Nephron (organoid): Measurements from ENCODE around the gene FRMD5.

ENCODE experiments used
- H3K27ac Mint-ChIP-seq, 3 experiments: 2 replicates each; pipeline ENCODE4 v1.8.0; 2020; ENCODE audit warnings: mixed read lengths in 3 of 3, mild to moderate bottlenecking in 2 of 3, moderate library complexity in 1 of 3
- H3K27me3 Mint-ChIP-seq: 2 replicates; pipeline ENCODE4 v1.8.0; 2021; ENCODE audit warnings: low read depth, mild to moderate bottlenecking, moderate library complexity, mixed read lengths
- H3K36me3 Mint-ChIP-seq: 2 replicates; pipeline ENCODE4 v1.8.0; 2020; ENCODE audit warnings: low read depth, mixed read lengths
- H3K4me1 Mint-ChIP-seq: 2 replicates; pipeline ENCODE4 v1.8.0; 2020; ENCODE audit warnings: mixed read lengths
- H3K4me3 Mint-ChIP-seq, 3 experiments: 2 replicates each; pipeline ENCODE4 v1.8.0; 2020; ENCODE audit warnings: mild to moderate bottlenecking in 3 of 3, mixed read lengths in 3 of 3, moderate library complexity in 2 of 3
- H3K9me3 Mint-ChIP-seq: 2 replicates; pipeline ENCODE4 v1.8.0; 2020; ENCODE audit warnings: mixed read lengths
- TF ChIP-seq, protein P1 (sequence below), 3 experiments: fragments of 200-600 bp; sonication (generic); IDR thresholded peaks; one replicate each; pipeline ENCODE4 v1.5.0; 2021; ENCODE audit warnings: antibody characterized with exemption in 3 of 3; ENCODE audit not compliant: unreplicated experiment in 3 of 3

FRMD5 gene

DNA sequence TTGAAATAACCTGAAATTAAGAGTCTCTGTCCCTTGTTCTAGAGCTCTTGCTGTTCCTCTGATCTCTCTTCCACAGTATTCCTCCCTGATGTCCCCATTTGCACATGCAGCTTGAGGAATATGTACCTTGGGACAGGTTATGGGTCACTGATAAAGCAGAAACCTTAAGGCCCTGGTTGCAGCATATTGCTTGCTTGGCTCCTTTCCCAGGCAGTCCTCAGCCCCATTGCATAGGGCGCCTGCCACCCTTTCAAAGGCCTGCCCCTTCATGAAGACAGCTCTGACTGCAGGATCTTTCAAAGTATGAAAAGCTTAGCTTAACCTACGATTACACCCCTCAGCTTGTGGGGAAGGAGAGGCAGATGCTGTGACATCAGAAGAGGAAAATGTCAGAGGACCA is 316.6 kb downstream of the FRMD5 start:
- no peak overlapping the region for H3K27ac Mint-ChIP-seq
- no peak overlapping the region for H3K4me3 Mint-ChIP-seq
- TF ChIP-seq, protein P1, sequence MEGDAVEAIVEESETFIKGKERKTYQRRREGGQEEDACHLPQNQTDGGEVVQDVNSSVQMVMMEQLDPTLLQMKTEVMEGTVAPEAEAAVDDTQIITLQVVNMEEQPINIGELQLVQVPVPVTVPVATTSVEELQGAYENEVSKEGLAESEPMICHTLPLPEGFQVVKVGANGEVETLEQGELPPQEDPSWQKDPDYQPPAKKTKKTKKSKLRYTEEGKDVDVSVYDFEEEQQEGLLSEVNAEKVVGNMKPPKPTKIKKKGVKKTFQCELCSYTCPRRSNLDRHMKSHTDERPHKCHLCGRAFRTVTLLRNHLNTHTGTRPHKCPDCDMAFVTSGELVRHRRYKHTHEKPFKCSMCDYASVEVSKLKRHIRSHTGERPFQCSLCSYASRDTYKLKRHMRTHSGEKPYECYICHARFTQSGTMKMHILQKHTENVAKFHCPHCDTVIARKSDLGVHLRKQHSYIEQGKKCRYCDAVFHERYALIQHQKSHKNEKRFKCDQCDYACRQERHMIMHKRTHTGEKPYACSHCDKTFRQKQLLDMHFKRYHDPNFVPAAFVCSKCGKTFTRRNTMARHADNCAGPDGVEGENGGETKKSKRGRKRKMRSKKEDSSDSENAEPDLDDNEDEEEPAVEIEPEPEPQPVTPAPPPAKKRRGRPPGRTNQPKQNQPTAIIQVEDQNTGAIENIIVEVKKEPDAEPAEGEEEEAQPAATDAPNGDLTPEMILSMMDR (IDR thresholded peaks at IDR 0.05; ENCODE audit: unreplicated experiment in 3 of 3) = no peak
- no peaks in the 10 kb centered on the region for H3K27me3 Mint-ChIP-seq
- no peaks in the 10 kb centered on the region for H3K9me3 Mint-ChIP-seq
- no peaks in the 10 kb centered on the region for H3K4me1 Mint-ChIP-seq
- H3K36me3 Mint-ChIP-seq = no peaks in the 10 kb centered on the region

- Mint-ChIP-seq H3K9me3 (no peaks in the 10 kb centered on the region), H3K27ac (no peak overlapping the region), H3K27me3 (no peaks in the 10 kb centered on the region), H3K4me1 (no peaks in the 10 kb centered on the region), H3K4me3 (no peak overlapping the region), H3K36me3 (no peaks in the 10 kb centered on the region)
- TF ChIP-seq, protein P1 (IDR thresholded peaks at IDR 0.05; ENCODE audit: unreplicated experiment in 3 of 3) = no peak
Observed at GRCh38 chr15:43877371-43877770, 317.7 kb downstream of the FRMD5 start.

DNA sequence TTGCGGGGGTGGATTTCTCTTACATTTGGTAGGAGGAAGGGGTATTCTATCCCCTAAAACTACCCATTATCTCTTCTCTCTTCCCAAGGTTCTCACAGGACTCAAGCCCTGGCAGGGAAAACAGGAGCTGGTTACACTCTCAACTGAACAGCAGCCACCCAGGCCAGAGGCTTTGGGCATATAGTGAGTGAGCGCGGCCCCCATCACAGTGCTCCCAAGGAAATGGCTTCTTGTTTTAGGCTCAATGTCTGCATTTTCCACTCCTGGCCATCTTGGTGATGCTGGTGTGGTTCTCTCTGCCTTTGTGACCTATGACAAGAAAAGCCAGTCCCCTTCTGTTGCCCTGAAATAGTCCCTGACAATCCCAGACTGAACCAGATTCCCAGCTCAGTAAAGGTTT is 318.2 kb downstream of the FRMD5 start:
- H3K27me3 Mint-ChIP-seq = no peaks in the 10 kb centered on the region
- no peaks in the 10 kb centered on the region for H3K9me3 Mint-ChIP-seq
- no peak overlapping the region for H3K4me3 Mint-ChIP-seq
- no peak overlapping the region for H3K27ac Mint-ChIP-seq
- TF ChIP-seq, protein P1 (IDR thresholded peaks at IDR 0.05; ENCODE audit: unreplicated experiment in 3 of 3) = no peak
- no peaks in the 10 kb centered on the region for H3K4me1 Mint-ChIP-seq
- H3K36me3 Mint-ChIP-seq = no peaks in the 10 kb centered on the region

- Mint-ChIP-seq H3K27me3 (no peaks in the 10 kb centered on the region), H3K27ac (no peak overlapping the region), H3K4me3 (no peak overlapping the region), H3K4me1 (no peaks in the 10 kb centered on the region), H3K36me3 (no peaks in the 10 kb centered on the region), H3K9me3 (no peaks in the 10 kb centered on the region)
- TF ChIP-seq, protein P1 (IDR thresholded peaks at IDR 0.05; ENCODE audit: unreplicated experiment in 3 of 3) = no peak
Observed at GRCh38 chr15:43873651-43874050, 321.4 kb downstream of the FRMD5 start.

DNA sequence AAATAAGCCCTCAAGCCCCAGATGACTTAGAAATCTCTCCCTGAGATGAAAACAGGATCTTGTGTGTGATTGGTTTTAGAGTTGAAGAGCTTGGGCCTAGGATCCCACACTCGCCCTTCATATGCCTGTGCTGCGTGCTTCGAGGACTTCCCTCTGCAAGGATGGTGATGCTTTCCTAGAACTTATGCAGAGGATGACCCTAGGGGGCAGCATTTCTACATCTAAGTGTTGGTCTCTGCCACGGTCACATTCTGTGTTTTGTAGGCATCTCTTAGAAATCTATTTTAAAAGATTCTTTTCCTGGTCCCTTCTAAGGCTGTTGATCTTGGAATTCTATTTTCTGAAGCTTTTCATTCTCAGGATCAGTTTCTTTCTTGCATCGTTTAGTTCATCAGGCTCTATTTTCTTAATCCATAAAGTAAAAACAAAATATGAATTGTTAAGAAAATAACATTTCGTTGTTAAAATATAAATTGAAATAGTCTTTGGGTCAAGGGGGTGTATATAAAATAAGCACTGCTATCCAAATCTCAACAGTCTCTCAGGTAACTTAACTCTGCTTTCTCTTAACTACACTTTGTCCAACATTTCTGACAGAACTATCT is 322.6 kb downstream of the FRMD5 start:
- H3K36me3 Mint-ChIP-seq = no peaks in the 10 kb centered on the region
- no peaks in the 10 kb centered on the region for H3K9me3 Mint-ChIP-seq
- H3K27me3 Mint-ChIP-seq = no peaks in the 10 kb centered on the region
- TF ChIP-seq, protein P1 (IDR thresholded peaks at IDR 0.05; ENCODE audit: unreplicated experiment in 3 of 3) = peak; percentile 57 to 69 (median 65)
- H3K27ac Mint-ChIP-seq = no peak overlapping the region
- H3K4me1 Mint-ChIP-seq = no peaks in the 10 kb centered on the region
- no peak overlapping the region for H3K4me3 Mint-ChIP-seq

DNA sequence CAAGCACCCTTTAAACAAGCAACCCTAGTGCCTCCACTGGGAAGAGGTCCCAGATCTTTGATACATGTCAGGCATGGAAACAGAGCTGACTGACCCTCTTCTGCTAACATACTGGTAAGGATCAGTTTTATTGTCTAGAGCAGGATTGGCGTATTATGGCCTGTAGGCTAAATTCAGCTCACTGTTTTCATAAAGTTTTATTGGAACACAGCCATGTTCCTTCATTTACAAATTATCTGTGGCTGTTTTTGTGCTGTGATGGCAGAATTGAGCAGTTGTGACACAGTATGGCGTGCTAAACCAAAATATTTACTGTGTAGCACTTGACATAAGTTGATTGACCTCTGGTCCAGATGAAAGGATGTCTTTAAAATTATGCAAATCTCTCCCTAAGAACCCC is 323.2 kb downstream of the FRMD5 start:
- TF ChIP-seq, protein P1 (IDR thresholded peaks at IDR 0.05; ENCODE audit: unreplicated experiment in 3 of 3) = no peak
- H3K4me3 Mint-ChIP-seq = no peak overlapping the region
- H3K36me3 Mint-ChIP-seq = no peaks in the 10 kb centered on the region
- H3K27ac Mint-ChIP-seq = no peak overlapping the region
- no peaks in the 10 kb centered on the region for H3K4me1 Mint-ChIP-seq
- H3K27me3 Mint-ChIP-seq = no peaks in the 10 kb centered on the region
- no peaks in the 10 kb centered on the region for H3K9me3 Mint-ChIP-seq
